Choroid plexus epithelial cell (primary cell): ENCODE data around the gene IFT81.

Experiments
- DNase-seq: peaks from one replicate; pipeline ENCODE4 v3.0.0-alpha.2; 2010; ENCODE audit warnings: low read depth
- H3K4me3 ChIP-seq: 2 replicates; pipeline ENCODE4 v1.5.1; 2011; ENCODE audit warnings: low read depth, mild to moderate bottlenecking, control low read depth, low read length, moderate library complexity
- CTCF ChIP-seq: conservative IDR thresholded peaks from 2 replicates; pipeline ENCODE4 v1.5.1; 2011; ENCODE audit warnings: low read depth, mild to moderate bottlenecking, control low read depth, inconsistent platforms, low read length, moderate library complexity

IFT81 gene

GRCh38 chr12:110175201-110175600 is 51.0 kb downstream of the IFT81 start:
- DNase-seq: no peak
- TF ChIP-seq CTCF: no peak
- no peak overlapping the region for H3K4me3 ChIP-seq

- DNase-seq: peak; percentile 76
- no peak overlapping the region for H3K4me3 ChIP-seq
- no peak for TF ChIP-seq CTCF
Observed at GRCh38 chr12:110176745-110177144, 52.6 kb downstream of the IFT81 start.

- no peak overlapping the region for H3K4me3 ChIP-seq
- DNase-seq: peak; percentile 41
- no peak for TF ChIP-seq CTCF
Observed at GRCh38 chr12:110179291-110179690, 55.1 kb downstream of the IFT81 start.

GRCh38 chr12:110180591-110181005 is 56.4 kb downstream of the IFT81 start:
- DNase-seq: no peak
- no peak overlapping the region for H3K4me3 ChIP-seq
- TF ChIP-seq CTCF: no peak

GRCh38 chr12:110182281-110182680 is 58.1 kb downstream of the IFT81 start:
- no peak overlapping the region for H3K4me3 ChIP-seq
- DNase-seq: no peak
- no peak for TF ChIP-seq CTCF

GRCh38 chr12:110183386-110183785 is 59.2 kb downstream of the IFT81 start:
- TF ChIP-seq CTCF: no peak
- no peak for DNase-seq

GRCh38 chr12:110185626-110186025 is 61.5 kb downstream of the IFT81 start:
- H3K4me3 ChIP-seq: no peak overlapping the region
- no peak for DNase-seq
- TF ChIP-seq CTCF: no peak

More at GRCh38 chr12:110183386-110183785, 59.2 kb downstream of the IFT81 start:
- H3K4me3 ChIP-seq: no peak overlapping the region
